Vagina (tissue), 2 donors: Measurements from ENCODE around the gene SAMD4A.

Source experiments
- POLR2AphosphoS5 ChIP-seq, 2 donors: sonication (generic); formaldehyde crosslinking; IDR thresholded peaks; one replicate each; pipeline ENCODE4 v1.9.0; 2017; ENCODE audit warnings: antibody characterized with exemption in 2 of 2, mild to moderate bottlenecking in 2 of 2, low read depth in 1 of 2; ENCODE audit not compliant: insufficient read depth in 1 of 2
- TF ChIP-seq, protein P1 (sequence below), 3 experiments: fragments of 450-650 bp in 2 of 3; fragments of 200-600 bp in 1 of 3; sonication (generic) in 1 of 3; IDR thresholded peaks; one replicate each; pipeline ENCODE4 v1.5.1; 2017 to 2019; ENCODE audit warnings: antibody characterized with exemption in 3 of 3, mild to moderate bottlenecking in 2 of 3, moderate library complexity in 2 of 3

- TF ChIP-seq, protein P1, sequence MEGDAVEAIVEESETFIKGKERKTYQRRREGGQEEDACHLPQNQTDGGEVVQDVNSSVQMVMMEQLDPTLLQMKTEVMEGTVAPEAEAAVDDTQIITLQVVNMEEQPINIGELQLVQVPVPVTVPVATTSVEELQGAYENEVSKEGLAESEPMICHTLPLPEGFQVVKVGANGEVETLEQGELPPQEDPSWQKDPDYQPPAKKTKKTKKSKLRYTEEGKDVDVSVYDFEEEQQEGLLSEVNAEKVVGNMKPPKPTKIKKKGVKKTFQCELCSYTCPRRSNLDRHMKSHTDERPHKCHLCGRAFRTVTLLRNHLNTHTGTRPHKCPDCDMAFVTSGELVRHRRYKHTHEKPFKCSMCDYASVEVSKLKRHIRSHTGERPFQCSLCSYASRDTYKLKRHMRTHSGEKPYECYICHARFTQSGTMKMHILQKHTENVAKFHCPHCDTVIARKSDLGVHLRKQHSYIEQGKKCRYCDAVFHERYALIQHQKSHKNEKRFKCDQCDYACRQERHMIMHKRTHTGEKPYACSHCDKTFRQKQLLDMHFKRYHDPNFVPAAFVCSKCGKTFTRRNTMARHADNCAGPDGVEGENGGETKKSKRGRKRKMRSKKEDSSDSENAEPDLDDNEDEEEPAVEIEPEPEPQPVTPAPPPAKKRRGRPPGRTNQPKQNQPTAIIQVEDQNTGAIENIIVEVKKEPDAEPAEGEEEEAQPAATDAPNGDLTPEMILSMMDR (IDR thresholded peaks at IDR 0.05), result no peak
- no peak for TF ChIP-seq POLR2AphosphoS5 (IDR thresholded peaks at IDR 0.05; ENCODE audit: insufficient read depth in 1 of 2, low read depth in 1 of 2)
Measured at GRCh38 chr14:54794796-54795195, 227.9 kb downstream of the SAMD4A start.
